K562 (cell line): ENCODE results near the gene MVD. TPM values are rescaled to one million over a fixed set of nuclear protein-coding genes. Genes with fewer than 3 reads are reported as not detected.

Experiments
- ARHGAP35 ChIP-seq: fragments of 450-650 bp; IDR thresholded peaks from 2 replicates; pipeline ENCODE4 v1.6.1; 2018; ENCODE audit not compliant: partially characterized antibody
- POLR2AphosphoS2 ChIP-seq: IDR thresholded peaks from 2 replicates; pipeline ENCODE4 v1.6.1; 2012; ENCODE audit warnings: low read length, improper control_type of control experiment
- TAF1 ChIP-seq: IDR thresholded peaks from 2 replicates; pipeline ENCODE4 v1.6.1; 2011; ENCODE audit warnings: mild to moderate bottlenecking, low read length, moderate library complexity; ENCODE audit not compliant: insufficient read depth, control insufficient read depth, severe bottlenecking; ENCODE audit errors: extremely low read depth
- ZNF318 ChIP-seq, 2 experiments: fragments of 450-650 bp; IDR thresholded peaks; 2 replicates each; pipeline ENCODE4 v1.6.1; 2016; ENCODE audit warnings: mild to moderate bottlenecking in 2 of 2, borderline replicate concordance in 1 of 2, low read depth in 1 of 2, moderate library complexity in 1 of 2
- polyA plus RNA-seq, 8 experiments: library from polyadenylated mRNA; depleted of rRNA in 4 of 8; stranded (reverse) in 5 of 8; unstranded in 3 of 8; fragments of >200 nt; fragmentation: Nextera tagmentation in 2 of 8; fragmentation: Illumina TruSeq in 1 of 8; extraction: Ambion mirVana in 2 of 8; extraction: Trizol in 1 of 8; gene quantifications; 2 replicates each; pipeline versions ENCODE4 v1.2.1 to v1.2.3, GENCODE V29; 2011 to 2014; ENCODE audit warnings: inconsistent platforms in 1 of 8, missing spikeins in 1 of 8
- total RNA-seq, 7 experiments: library from RNA; depleted of rRNA in 6 of 7; stranded (reverse); fragments of >200 nt in 6 of 7; fragmentation: Illumina TruSeq in 2 of 7; extraction: Trizol in 2 of 7; gene quantifications; 2 replicates each; pipeline versions ENCODE4 v1.2.1 to v1.2.3, GENCODE V29; 2011 to 2021; ENCODE audit warnings: low replicate concordance in 1 of 7
- TF ChIP-seq, protein P1 (sequence below): fragments of 450-650 bp; IDR thresholded peaks from 2 replicates; pipeline ENCODE4 v1.6.1; 2016; ENCODE audit warnings: mild to moderate bottlenecking

MVD gene
- total and polyA plus RNA-seq, 9 of the 15 experiments (the other 6 are each of a cell fraction or from before 2014, with no cell fraction given), result 12.2 to 141 (median 45.3) TPM

DNA sequence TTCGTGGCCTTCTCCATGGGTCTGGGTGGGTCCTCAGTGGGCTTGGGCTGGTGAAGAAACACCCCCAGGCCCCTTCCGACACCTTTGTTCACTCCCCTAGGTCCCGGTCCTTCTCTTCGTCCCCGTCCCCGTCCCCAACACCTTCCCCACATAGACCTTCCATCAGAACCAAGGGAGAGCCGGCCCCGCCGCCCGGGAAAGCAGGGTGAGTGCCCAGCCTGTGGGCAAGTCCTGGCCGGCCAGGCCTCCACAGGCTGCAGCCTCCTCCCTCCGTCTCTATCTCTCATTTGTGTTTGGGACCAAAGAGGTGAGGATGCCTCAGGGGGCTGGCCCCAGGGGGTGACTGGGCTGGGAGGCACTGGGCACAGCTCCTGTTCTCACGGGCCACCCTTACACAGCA lies 39.0 kb downstream of the MVD start (continued):
- TF ChIP-seq ZNF318 (IDR thresholded peaks at IDR 0.05; ENCODE audit: borderline replicate concordance in 1 of 2, low read depth in 1 of 2) (no peak), POLR2AphosphoS2 (no peak), TAF1 (no peak), ARHGAP35 (no peak)
- TF ChIP-seq, protein P1, sequence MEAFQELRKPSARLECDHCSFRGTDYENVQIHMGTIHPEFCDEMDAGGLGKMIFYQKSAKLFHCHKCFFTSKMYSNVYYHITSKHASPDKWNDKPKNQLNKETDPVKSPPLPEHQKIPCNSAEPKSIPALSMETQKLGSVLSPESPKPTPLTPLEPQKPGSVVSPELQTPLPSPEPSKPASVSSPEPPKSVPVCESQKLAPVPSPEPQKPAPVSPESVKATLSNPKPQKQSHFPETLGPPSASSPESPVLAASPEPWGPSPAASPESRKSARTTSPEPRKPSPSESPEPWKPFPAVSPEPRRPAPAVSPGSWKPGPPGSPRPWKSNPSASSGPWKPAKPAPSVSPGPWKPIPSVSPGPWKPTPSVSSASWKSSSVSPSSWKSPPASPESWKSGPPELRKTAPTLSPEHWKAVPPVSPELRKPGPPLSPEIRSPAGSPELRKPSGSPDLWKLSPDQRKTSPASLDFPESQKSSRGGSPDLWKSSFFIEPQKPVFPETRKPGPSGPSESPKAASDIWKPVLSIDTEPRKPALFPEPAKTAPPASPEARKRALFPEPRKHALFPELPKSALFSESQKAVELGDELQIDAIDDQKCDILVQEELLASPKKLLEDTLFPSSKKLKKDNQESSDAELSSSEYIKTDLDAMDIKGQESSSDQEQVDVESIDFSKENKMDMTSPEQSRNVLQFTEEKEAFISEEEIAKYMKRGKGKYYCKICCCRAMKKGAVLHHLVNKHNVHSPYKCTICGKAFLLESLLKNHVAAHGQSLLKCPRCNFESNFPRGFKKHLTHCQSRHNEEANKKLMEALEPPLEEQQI, result no peak
